ENCODE data around the gene TOMM20. TPM values are rescaled to one million over a fixed set of nuclear protein-coding genes. Genes with fewer than 3 reads are reported as not detected.
"Not testable (repeated sequence)": the region's sequence is repeated elsewhere in the genome, so short reads cannot be mapped to it uniquely, and the experiment has no call there.

The TOMM20 gene
- total and polyA plus RNA-seq, 2 experiments from 2014 or later = 51.8 to 99.6 TPM

DNA sequence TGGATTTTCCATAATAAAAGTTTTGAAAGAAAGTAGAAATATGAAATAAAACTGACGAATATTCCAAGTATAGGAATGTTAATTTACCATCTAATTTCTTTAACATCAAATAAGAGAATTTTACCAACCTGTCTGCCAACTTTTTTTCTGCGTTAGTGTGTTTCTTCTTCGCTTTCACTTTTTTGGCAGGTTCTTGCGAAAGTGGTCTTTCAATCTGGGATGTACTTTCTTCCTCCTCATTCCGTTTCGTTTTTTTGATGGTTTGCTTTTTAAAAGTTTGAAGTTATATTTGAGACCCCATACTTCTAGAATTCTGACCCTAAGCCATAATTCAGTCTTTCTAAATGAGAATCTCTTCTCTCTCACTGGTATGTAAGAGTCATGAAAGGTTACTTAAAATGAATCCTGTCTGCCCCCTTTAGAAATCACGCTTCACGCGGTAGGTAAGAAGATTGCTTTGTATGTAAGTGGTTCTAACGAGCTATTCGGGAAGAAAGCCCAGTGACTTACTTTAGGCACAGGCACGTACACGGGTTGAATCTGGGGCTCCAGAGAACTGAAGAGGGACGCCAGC, 31.8 kb upstream of the TOMM20 start:
- Histone ChIP-seq H3K27ac (peak overlapping the region; percentile 93), H3K9me2 (replicated peaks; ENCODE audit: insufficient read depth) (no peaks in the 10 kb centered on the region), H3K4me2 (peak overlapping the region; percentile 78), H3K9me3 (ENCODE audit: low read depth) (no peaks in the 10 kb centered on the region), H3K27me3 (no peaks in the 10 kb centered on the region), H3K4me1 (ENCODE audit: insufficient read depth) (peaks cover 19% of the 10 kb centered on the region), H2AFZ (peak overlapping the region; percentile 75), H3K79me2 (peaks cover 29% of the 10 kb centered on the region), H4K20me1 (ENCODE audit: insufficient read depth, poor library complexity, severe bottlenecking) (no peaks in the 10 kb centered on the region), H3K36me3 (replicated peaks; ENCODE audit: insufficient read depth, low read depth) (no peaks in the 10 kb centered on the region), H3K4me3 (peak overlapping the region; percentile 73)
- TF ChIP-seq EZH2 (IDR thresholded peaks at IDR 0.05; ENCODE audit: borderline replicate concordance) (no peak), EZH2phosphoT487 (IDR thresholded peaks at IDR 0.05; ENCODE audit: low read depth, severe bottlenecking, unreplicated experiment) (no peak)
- TF ChIP-seq, protein P1, sequence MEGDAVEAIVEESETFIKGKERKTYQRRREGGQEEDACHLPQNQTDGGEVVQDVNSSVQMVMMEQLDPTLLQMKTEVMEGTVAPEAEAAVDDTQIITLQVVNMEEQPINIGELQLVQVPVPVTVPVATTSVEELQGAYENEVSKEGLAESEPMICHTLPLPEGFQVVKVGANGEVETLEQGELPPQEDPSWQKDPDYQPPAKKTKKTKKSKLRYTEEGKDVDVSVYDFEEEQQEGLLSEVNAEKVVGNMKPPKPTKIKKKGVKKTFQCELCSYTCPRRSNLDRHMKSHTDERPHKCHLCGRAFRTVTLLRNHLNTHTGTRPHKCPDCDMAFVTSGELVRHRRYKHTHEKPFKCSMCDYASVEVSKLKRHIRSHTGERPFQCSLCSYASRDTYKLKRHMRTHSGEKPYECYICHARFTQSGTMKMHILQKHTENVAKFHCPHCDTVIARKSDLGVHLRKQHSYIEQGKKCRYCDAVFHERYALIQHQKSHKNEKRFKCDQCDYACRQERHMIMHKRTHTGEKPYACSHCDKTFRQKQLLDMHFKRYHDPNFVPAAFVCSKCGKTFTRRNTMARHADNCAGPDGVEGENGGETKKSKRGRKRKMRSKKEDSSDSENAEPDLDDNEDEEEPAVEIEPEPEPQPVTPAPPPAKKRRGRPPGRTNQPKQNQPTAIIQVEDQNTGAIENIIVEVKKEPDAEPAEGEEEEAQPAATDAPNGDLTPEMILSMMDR (IDR thresholded peaks at IDR 0.05; ENCODE audit: poor library complexity) = no peak
- WGBS (ENCODE audit: low lambda C conversion rate, missing lambda C conversion rate) = 19% methylated on average over 14 of the region's 14 CpGs
- DNase-seq (ENCODE audit: low spot score) = no peak

DNA sequence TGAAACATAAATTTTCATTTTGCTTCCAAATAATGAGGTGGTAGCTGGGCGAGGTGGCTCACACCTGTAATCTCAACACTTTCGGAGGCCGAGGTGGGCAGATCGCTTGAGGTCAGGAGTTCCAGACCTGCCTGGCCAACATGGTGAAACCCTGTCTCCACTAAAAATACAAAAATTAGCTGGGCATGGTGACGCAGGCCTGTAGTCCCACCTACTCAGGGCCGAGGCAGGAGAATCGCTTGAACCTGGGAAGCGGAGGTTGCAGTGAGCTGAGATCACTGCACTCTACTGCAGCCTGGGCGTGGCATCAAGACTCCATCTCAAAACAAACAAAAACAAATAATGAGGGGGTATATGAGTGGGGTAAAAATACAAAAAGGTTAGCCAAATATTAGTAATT, 31.3 kb upstream of the TOMM20 start:
- H3K4me1 ChIP-seq (ENCODE audit: insufficient read depth) = peaks cover 19% of the 10 kb centered on the region
- H3K27me3 ChIP-seq; H3K9me3 ChIP-seq (ENCODE audit: low read depth); H3K36me3 ChIP-seq (replicated peaks; ENCODE audit: insufficient read depth, low read depth); H3K9me2 ChIP-seq (replicated peaks; ENCODE audit: insufficient read depth); H2AFZ ChIP-seq; H4K20me1 ChIP-seq (ENCODE audit: insufficient read depth, poor library complexity, severe bottlenecking); DNase-seq (ENCODE audit: low spot score): not testable (repeated sequence)
- peak overlapping the region; percentile 73 for H3K4me3 ChIP-seq
- H3K79me2 ChIP-seq = peaks cover 29% of the 10 kb centered on the region
- H3K4me2 ChIP-seq = peak overlapping the region; percentile 78
- WGBS (ENCODE audit: low lambda C conversion rate, missing lambda C conversion rate) = 85% methylated on average over 9 of the region's 9 CpGs
- peak overlapping the region; percentile 93 for H3K27ac ChIP-seq

DNA sequence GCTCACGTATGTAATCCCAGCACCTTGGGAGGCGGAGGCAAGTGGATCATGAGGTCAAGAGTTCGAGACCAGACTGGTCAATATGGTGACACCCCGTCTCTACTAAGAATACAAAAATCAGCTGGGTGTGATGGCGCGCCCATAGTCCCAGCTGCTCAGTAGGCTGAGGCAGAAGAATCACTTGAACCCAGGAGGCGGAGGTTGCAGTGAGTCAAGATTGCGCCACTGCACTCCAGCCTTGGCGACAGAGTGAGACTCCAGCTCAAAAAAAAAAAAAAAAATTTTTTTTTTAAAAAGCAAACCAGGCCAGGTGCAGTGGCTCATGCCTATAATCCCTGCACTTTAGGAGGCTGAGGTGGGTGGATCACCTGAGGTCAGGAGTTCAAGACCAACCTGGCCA, 30.6 kb upstream of the TOMM20 start:
- H3K4me1 ChIP-seq (ENCODE audit: insufficient read depth) = peaks cover 19% of the 10 kb centered on the region
- not testable (repeated sequence) for H2AFZ ChIP-seq; H4K20me1 ChIP-seq (ENCODE audit: insufficient read depth, poor library complexity, severe bottlenecking); H3K4me3 ChIP-seq; DNase-seq (ENCODE audit: low spot score); H3K27ac ChIP-seq; H3K27me3 ChIP-seq; H3K36me3 ChIP-seq (replicated peaks; ENCODE audit: insufficient read depth, low read depth); H3K9me3 ChIP-seq (ENCODE audit: low read depth); H3K9me2 ChIP-seq (replicated peaks; ENCODE audit: insufficient read depth)
- peak overlapping the region; percentile 78 for H3K4me2 ChIP-seq
- WGBS (ENCODE audit: low lambda C conversion rate, missing lambda C conversion rate) = 99% methylated on average over 9 of the region's 9 CpGs
- peaks cover 29% of the 10 kb centered on the region for H3K79me2 ChIP-seq

DNA sequence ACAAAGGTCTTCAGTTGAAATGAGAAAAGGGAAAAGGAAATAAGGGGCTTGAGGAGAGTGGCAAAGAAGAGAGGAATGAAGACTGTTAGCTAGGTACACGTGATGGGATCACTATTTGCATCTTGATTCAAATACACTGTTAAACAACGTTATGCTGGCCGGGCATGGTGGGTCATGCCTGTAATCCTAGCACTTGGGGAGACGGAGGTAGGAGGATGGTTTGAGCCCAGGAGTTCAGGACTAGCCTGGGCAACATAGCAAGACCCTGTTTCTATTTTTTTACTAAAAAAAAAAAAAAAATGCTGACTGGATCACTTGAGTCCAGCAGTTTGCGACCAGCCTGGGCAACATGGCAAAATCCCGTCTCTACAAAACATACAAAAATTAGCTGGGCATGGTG, 30.0 kb upstream of the TOMM20 start:
- Histone ChIP-seq H3K9me2 (replicated peaks; ENCODE audit: insufficient read depth) (no peaks in the 10 kb centered on the region), H3K27ac (no peak overlapping the region), H3K4me2 (no peak overlapping the region), H2AFZ (no peak overlapping the region), H3K9me3 (ENCODE audit: low read depth) (no peaks in the 10 kb centered on the region), H3K79me2 (peaks cover 29% of the 10 kb centered on the region), H3K4me1 (ENCODE audit: insufficient read depth) (peaks cover 19% of the 10 kb centered on the region), H3K27me3 (no peaks in the 10 kb centered on the region), H4K20me1 (ENCODE audit: insufficient read depth, poor library complexity, severe bottlenecking) (no peaks in the 10 kb centered on the region), H3K4me3 (no peak overlapping the region), H3K36me3 (replicated peaks; ENCODE audit: insufficient read depth, low read depth) (no peaks in the 10 kb centered on the region)
- TF ChIP-seq EZH2phosphoT487 (IDR thresholded peaks at IDR 0.05; ENCODE audit: low read depth, severe bottlenecking, unreplicated experiment) (no peak), EZH2 (IDR thresholded peaks at IDR 0.05; ENCODE audit: borderline replicate concordance) (no peak)
- TF ChIP-seq, protein P1 (IDR thresholded peaks at IDR 0.05; ENCODE audit: poor library complexity) = no peak
- DNase-seq (ENCODE audit: low spot score) = no peak
- 98% methylated on average over 6 of the region's 6 CpGs for WGBS (ENCODE audit: low lambda C conversion rate, missing lambda C conversion rate)
